ENCODE data around the gene GORAB.

- TF ChIP-seq ATF2 (IDR thresholded peaks at IDR 0.05; ENCODE audit: low read length), result no peak
- TF ChIP-seq POLR2A (IDR thresholded peaks at IDR 0.05; ENCODE audit: control extremely low read depth in 1 of 2, low read depth in 2 of 2, low read length in 2 of 2), result no peak
- no peak for TF ChIP-seq CTCF (IDR thresholded peaks at IDR 0.05; ENCODE audit: control extremely low read depth in 1 of 3, insufficient read depth in 1 of 3, low read depth in 1 of 3, low read length in 3 of 3)
- TF ChIP-seq YY1 (IDR thresholded peaks at IDR 0.05; ENCODE audit: low read depth, low read length), result no peak
- TF ChIP-seq ATF3 (IDR thresholded peaks at IDR 0.05; ENCODE audit: insufficient read depth, low read depth, low read length), result no peak
- TF ChIP-seq SRF (IDR thresholded peaks at IDR 0.05; ENCODE audit: low read depth, low read length), result no peak
- no peak for TF ChIP-seq CREB1 (IDR thresholded peaks at IDR 0.05)
- TF ChIP-seq EZH2 (IDR thresholded peaks at IDR 0.05; ENCODE audit: low read depth, low read length, severe bottlenecking), result no peak
- no peak for TF ChIP-seq JUND (IDR thresholded peaks at IDR 0.05; ENCODE audit: low read length)
Observed at GRCh38 chr1:170599033-170599432, 67.1 kb downstream of the GORAB start.

Data from H1 (cell line).